Measurements from ENCODE around the gene GAMT.
"Not testable (repeated sequence)": the region's sequence is repeated elsewhere in the genome, so short reads cannot be mapped to it uniquely, and the experiment has no call there.

GAMT gene

GRCh38 chr19:1445185-1445931, 44.0 kb upstream of the GAMT start:
- no peak for DNase-seq (ENCODE audit: extremely low read depth, low read depth)
- TF ChIP-seq CTCF (IDR thresholded peaks at IDR 0.05; ENCODE audit: low read depth, low read length) = peak; percentile 47

- DNase-seq (ENCODE audit: extremely low read depth, low read depth) = no peak
Observed at GRCh38 chr19:1441677-1442438, 40.5 kb upstream of the GAMT start.

GRCh38 chr19:1441022-1441426, 39.7 kb upstream of the GAMT start:
- TF ChIP-seq CTCF (IDR thresholded peaks at IDR 0.05; ENCODE audit: low read depth, low read length) = no peak
- DNase-seq (ENCODE audit: extremely low read depth, low read depth) = no peak

More at GRCh38 chr19:1441677-1442438, 40.5 kb upstream of the GAMT start:
- TF ChIP-seq CTCF (IDR thresholded peaks at IDR 0.05; ENCODE audit: low read depth, low read length) = no peak

- no peak for TF ChIP-seq CTCF (IDR thresholded peaks at IDR 0.05; ENCODE audit: low read depth, low read length)
- no peak for DNase-seq (ENCODE audit: extremely low read depth, low read depth)
Observed at GRCh38 chr19:1440418-1440801, 39.1 kb upstream of the GAMT start.

- not testable (repeated sequence) for DNase-seq (ENCODE audit: extremely low read depth, low read depth)
Observed at GRCh38 chr19:1439525-1440417, 38.4 kb upstream of the GAMT start.

- no peak for DNase-seq (ENCODE audit: extremely low read depth, low read depth)
- TF ChIP-seq CTCF (IDR thresholded peaks at IDR 0.05; ENCODE audit: low read depth, low read length) = no peak
Observed at GRCh38 chr19:1438933-1439354, 37.6 kb upstream of the GAMT start.

GRCh38 chr19:1438035-1438932, 36.9 kb upstream of the GAMT start, which contains the start of gene RPS15:
TSS of gene RPS15 (plus strand) at chr19:1438396. CDS start at chr19:1438426, 30 bp downstream.
- peak; percentile 91 for TF ChIP-seq CTCF (IDR thresholded peaks at IDR 0.05; ENCODE audit: low read depth, low read length)
- peak; percentile 91 for DNase-seq (ENCODE audit: extremely low read depth, low read depth)
